Measurements from ENCODE around the gene TFPI.

The TFPI gene

DNA sequence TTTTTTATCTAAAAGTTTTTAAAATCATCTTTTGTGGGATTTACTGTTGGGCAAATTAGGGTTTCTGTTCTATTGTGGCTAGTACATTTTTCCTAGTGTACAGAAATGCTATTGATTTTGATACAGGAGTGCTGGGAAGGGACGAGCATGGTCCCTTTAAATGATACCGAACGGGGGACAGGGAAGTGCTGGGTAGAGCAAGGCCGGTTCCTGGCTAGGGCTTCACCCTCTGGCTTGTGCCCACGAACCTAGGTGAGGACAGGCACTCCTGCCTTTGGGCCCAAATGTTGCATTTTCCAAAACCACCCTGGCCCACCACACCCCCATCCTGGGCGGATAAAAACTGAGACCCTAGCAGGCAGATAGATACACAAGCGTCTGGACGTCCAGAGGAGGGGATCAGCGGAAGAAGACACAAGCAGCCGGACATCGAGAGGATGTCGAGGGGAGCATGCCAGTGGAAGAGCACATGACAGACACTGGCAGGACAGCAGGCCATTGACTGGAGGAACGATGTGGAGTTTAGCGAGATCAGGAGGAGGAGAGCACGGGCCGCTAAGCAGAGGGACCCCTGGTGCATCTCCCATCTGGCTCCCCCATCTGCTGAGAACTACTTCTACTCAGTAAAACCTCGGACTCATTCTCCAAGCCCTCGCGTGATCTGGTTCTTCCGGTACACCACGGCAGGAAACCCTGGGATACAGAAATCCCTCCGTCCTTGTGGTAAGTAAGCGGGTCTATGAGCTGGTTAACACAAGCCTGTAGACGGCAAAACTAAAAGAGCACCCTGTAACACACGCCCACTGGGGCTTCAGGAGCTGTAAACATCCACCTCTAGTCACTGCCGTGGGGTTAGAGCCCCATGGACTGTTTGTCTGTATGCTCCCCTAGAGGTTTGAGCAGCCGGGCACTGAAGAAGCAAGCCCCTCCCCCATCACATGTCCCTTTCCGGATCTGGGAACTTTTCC, 92.7 kb downstream of the TFPI start:
- DNase-seq: no peak

DNA sequence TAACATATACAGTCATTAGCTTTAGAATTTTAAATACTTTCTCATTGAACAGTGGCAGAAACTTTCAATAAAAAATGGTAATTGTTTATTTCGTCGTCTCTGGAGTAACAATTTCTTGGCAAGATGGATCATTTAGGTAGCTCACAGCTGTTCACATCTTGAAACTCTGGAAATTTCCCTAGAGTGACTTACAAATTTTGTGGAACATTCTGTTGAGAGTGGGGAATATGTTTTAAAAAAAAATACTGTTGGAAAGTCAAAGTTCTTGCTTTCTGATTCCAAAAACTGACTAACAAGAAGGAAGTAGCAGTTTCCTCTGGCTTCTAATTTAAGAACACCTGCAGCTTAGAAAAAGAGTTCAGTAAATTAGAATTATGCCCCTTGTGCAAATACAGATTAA, 95.0 kb downstream of the TFPI start:
- DNase-seq: no peak

DNA sequence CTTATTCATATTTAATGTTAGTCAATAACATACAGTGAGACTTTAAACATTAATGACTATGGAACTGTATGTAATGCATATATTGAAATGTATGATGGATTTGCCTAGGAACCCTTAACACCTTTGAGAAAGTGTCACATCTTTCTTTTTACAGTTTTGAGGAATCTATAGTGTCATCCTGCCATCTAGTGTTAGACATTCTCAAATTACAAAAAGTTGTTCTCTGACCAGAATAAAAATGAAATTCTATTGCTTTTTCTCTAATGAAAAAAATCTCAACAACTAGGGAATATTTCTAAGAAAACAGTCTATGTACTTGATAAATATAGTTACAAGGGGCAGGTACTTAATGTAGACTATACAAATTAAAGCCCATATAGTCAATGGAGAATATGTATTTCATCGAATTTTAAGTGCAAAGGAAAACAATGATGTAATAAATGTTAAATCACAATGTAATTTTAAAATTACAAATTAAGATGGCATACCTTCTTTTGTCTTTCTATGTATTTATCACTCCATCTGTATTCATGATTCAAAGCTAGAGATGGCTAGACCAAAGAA, 101.1 kb downstream of the TFPI start:
- DNase-seq: no peak

DNA sequence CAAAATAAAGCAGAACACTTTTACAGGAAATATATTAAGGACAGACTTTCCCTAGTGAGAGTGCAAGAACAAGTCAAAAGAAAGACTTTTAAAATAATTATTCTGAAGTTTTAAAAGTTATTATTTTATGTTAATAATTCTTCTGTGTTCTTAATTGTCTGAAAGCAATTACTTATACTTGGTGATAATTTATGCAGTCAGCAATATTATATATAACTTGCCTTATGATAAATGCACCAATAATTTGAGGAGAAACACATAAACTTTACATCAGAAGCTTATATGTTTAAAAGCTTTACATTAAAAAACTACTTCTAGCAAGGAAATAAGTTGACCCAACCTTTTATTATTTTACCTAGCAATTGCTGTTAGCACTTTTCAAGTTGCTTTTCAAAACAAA, 102.7 kb downstream of the TFPI start:
- no peak for DNase-seq

DNA sequence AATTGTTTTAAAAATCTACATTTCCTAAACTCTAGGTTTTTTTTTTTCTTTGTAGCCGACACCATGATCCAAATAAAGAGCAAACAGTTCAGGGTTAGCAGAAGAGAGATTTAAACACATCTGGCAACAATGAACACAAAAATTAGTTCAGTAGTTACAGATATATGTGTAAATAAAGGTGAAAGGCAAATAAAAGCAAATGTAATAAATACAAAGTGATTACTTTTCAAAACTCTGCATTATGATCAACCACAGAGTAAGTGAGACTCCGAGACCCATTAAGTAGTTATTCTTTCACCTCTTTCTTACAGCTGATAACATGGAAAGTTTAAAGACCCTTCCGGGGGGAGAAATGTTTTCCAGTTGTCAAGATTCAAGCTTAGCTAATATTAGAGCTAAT, 106.9 kb downstream of the TFPI start:
- no peak for DNase-seq

DNA sequence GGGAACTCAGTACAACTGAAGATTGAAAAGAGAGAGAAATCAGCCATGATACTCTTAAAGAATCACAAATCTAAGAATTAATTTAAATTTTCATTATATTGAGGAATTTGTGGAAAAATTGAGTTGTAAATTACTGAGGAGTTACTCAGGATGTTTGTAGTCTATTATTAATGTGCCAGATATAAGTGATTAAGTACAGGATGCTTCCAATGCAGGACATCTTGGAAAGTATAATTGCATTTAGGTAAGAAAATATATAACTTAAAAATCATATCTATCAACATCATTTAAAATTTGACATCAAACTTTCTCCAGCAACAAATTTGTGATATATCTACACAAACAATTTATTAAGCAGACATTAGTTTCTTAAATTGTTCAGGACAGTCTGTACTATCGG, 107.5 kb downstream of the TFPI start:
- DNase-seq: no peak

DNA sequence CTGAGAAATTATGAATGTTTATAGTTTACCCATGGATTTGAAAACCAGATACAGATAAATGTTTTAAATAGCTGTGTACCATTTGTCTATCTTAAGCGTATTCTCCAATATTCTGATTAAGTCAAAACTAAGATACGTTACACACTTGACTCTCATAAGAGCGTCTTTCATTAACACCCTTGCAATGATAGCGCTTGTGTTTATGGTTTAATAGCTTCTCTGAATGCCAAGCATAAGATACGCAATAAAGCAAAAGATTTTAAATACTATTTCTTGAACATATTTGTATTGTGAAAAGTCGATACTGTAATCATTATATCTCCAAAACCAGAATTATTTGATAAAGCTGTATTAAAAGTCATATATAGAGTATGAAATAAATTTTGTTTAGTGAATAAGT, 109.2 kb downstream of the TFPI start:
- DNase-seq: no peak

DNA sequence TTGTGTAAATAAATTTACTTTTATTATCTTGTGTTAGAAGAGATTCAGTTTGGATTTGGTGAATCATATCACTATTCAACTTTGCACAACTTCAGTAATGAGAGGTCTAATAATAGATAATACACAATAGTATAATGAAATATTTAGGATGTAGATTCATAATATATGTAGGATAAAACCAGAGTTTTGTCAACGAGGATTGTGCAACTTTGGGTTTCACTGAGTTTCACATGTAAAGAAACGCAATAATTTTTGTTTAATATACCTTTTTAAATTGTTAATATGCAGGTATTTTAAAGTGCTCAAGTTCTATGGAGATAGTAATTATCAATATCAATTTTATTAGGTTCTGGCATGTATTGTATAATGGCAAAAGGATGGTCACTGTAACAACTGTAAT, 111.5 kb downstream of the TFPI start:
- no peak for DNase-seq

DNA sequence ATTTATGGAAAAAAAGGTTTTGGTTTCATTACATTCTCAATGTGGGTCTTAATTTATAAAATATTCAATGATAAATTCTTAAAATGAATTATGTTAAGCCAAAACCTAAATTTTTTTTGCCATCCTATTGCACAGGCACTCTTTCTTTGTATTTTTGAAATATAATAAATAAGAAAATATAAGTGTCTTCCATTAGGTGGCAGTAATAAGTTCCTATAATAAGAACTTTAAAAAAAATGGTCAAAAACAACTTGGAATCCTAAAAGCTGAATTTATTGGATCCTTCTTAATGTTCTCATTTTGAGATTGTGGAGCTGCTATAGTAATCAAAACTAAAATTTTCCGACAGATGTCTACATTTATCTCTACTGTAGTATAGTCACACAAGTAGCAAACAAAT, 111.9 kb downstream of the TFPI start:
- no peak for DNase-seq

DNA sequence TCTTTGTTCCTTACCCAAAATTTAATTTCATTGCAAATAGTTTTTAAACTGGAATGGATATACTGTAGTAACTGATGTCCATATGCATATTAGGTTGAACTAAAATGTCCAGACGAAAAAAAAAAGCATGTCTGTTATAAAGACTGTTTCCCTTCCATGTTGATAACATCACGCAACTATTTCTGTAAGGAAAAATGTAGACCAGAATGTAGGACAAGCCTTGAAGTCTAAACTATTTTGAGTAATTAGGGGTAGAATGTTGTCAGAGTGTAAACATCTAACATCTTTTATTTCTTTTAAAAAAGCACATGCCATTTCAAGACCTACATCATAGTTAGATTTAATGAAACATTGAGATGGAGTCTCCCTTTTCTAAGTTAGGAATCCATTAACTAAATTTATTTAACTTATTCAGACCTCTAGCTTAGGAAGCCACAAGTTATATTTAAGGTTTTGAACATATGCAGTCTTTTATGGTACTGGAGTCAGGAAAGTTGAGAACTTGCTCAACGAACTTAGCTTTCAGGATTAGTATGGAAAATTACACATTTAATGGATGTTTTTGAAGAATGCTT, 114.0 kb downstream of the TFPI start:
- DNase-seq: no peak

DNA sequence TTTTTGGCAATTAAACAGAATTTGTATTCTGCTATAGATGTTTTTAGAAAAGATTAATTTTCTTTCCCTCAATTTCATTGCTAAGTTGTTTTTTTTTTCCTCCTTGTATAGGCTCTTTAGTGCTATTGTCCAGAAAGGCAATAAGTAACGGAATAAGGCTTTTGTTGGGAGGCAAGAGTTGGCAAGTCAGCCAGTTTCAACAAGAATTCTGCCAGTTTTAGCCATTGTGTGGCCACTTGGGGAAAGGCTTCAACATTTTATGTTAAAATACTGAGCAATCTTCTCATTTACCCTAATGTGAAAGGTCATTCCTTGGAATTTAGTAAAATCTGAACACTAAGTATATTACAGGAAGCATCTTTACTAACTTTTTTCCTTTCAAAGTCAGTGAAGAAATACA, 115.8 kb downstream of the TFPI start:
- no peak for DNase-seq

DNA sequence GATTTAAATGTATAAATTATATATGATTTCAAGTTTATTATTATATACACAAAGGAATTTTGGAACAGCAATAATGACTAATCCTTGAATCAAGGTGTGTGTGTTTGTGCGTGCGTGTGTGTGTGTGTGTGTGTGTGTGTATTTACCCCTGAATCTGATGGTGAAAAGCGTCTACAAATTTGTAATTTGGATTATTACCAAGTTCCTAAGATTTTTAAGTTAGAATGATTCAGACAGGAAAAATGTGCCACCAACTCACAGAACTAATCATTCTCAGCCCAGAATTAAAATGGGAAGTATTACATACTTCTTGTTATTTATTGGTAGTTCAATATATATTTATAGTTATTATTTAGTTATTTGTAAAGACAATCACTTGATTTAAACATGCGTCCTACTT, 118.5 kb downstream of the TFPI start:
- DNase-seq: no peak

DNA sequence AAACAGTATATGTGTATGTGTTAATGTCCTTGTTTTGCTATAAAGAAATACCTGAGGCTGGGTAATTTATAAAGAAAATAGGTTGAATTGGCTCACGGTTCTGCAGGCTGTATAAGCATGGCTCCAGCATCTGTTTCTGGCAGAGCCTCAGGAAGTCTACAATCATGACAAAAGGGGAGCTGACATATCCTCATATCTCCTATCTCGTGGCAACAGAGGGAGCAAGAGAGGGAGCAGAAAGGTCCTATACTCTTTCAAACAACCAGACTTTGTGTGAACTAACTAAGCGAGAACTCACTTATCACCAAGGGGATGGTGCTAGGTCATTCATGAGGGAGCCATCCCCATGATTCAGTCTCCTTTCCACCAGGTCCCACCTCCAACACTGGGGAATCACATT, 119.2 kb downstream of the TFPI start:
- no peak for DNase-seq

DNA sequence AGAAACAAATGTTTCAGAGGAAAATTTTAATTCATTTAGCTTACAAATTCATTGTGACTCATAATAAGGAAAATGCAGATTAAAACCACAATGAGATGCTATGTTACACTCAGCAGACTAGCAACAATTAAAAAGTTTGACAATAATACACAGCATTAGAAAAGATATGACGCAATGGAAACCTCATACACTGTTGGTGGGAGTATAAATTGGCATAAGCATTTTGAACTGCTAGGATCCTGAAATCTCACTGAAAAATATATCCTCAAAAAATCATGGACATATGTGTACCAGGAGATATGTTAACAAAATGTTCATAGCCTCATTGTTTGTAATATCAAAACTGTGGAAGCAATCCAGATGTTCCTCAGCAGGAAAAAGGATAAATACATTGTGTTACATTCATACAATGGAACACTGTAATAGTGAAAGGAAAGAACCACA, 119.9 kb downstream of the TFPI start:
- DNase-seq: no peak

DNA sequence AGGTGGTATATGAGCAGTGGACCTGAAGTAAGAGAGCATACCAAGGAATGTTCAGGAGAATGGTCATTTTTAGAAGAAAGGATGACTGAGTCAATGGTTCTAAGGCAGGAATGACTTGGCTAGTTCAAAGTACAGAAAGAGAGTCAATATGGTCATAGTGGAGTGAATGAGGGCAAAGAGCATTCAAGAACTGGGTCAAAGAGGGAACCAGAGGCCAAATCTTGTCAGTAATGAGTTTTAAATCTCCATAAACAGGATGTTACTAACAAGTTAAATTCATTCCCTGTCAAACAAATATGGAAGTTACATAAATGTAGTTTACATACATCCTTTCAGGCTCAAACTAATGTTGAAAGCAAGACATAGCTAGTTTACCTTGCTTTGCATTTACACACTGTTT, 122.3 kb downstream of the TFPI start:
- no peak for DNase-seq

DNA sequence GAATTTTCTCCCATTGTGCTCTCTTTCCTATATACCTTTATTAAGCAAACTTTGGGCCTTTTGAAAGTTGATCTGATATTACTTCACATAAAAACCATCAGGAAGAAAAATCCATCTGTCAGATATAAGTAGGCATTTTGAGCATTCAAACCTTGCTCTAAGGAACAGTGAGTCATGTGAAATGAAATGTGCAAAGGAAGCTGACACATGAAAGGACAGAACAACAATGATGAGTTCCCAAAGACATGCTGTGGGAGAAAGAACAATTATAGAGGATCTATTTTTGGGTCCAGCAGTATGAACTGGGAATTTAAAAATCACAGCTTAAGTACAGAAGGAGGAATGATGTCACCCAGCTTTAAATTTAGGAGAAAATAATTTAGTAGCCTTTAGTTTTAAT, 124.2 kb downstream of the TFPI start:
- DNase-seq: no peak

DNA sequence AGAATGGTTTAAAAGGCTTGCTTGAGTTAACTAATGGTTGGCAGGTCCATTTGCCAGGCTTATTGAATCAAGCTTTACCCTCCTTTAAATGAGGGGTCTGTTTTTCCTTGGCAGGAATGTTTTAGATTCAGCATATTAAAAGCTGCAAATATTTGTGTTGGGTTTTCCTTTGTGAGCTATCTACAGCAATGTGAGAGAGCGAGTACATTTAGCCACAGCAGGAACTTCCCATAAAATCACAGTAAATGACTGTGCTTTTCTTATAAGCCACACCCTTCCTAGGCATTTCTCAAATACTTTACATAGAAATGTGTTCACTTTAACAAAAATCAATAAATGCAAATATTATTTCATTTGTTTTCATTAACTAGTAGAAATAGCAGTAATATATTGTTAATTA, 130.1 kb downstream of the TFPI start:
- DNase-seq: no peak

DNA sequence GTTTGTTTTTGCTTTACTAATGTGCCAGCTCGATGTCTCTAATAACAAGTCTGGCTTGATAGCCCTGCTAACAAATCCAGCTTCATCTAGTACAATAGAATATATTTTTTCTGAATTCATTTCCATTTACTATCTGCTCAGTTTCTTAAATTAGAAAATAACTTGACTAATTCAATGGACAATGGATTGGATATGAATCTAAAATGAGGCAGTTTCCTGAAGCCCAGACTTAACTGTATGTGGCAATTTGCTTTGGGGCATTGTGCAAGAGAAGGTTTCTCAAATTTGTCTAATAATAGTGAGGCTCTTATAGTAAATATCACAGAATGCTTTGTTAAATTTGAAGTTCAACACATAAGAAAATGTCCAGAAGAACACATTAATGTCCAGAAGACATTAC, 132.0 kb downstream of the TFPI start:
- no peak for DNase-seq

DNA sequence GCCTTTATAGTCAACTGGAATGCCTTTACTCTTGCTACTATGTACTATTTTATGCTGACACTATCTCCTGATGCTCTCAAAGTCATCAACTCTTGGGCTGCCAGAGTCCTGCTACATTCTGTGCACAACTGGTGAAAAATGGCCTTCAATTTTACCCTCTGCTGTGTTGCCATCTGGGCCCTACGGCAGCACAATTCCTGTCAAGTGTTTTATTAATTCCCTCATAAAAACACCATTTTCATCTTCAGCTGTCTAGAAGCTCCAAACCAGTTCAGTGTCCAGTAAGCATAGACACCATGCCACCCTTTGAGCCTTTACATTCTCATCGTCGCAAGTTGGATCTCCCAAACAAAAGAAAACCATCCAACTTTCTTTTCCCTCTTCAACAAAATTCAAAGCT, 132.7 kb downstream of the TFPI start:
- no peak for DNase-seq

DNA sequence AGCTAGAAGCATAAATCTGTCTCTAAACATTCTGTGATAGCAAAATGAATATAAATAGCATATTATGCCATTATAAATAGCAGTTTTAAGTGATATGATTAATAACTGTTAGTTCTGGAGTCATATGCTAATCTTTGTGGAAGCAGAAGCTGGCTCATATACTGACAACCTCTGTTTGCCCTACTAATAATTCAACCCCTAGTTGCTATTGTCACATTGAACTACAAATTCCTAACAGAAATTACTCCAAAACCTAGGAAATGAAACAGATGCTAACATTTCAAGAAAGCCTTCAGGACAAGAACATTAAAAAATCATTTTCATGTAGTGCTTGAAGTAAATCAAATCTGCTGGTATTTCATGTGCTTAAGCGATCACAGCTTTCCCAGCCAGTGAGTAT, 134.4 kb downstream of the TFPI start:
- no peak for DNase-seq

DNA sequence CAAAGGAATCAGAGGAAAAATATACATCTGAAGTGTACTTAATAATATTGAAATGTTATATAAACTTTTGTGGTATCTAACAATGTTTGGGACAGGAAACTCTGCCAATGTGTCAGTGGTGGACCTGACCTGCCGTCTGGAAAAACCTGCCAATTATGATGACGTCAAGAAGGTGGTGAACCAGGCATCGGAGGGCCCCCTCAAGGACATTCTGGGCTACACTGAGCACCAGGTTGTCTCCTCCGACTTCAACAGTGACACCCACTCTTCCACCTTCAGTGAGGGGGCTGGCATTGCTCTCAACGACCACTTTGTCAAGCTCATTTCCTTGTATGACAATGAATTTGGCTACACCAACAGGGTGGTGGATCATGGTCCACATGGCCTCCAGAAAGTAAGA, 138.8 kb downstream of the TFPI start:
- DNase-seq: no peak
